Endothelial cell of umbilical vein (primary cell): Measurements from ENCODE around the gene TRAPPC3L. TPM values are rescaled to one million over a fixed set of nuclear protein-coding genes. Genes with fewer than 3 reads are reported as not detected.

Experiments used
- BruUV-seq: library from RNA; stranded (reverse); fragments of 400-500 nt; replicated peaks from 2 replicates; lab custom pipeline; 2021; lab: Mats Ljungman, UMichigan
- CTCF ChIA-PET: fragments of 300-600, 350-600 bp; sonication (Branson Sonifier 250); formaldehyde crosslinking; loops from one replicate; lab custom pipeline; 2021; ENCODE audit warnings: antibody characterized with exemption, inconsistent platforms; lab: Charles Lee
- POLR2A ChIA-PET: fragments of 300-600, 350-600 bp; sonication (Branson Sonifier 250); formaldehyde crosslinking; loops from one replicate; lab custom pipeline; 2021; ENCODE audit warnings: antibody characterized with exemption, inconsistent platforms; lab: Charles Lee
- DNase-seq: peaks from one replicate; pipeline ENCODE4 v3.0.0-alpha.2; 2011; ENCODE audit warnings: low read depth, low spot score
- FAIRE-seq: peaks from 2 replicates; lab custom pipeline; 2011; peaks lifted over from hg19 to GRCh38; lab: Jason Lieb, UNC
- H2AFZ ChIP-seq: 2 replicates; pipeline ENCODE4 v1.6.0; 2012; ENCODE audit warnings: low read depth, low read length, control low read depth, inconsistent platforms
- H3K27ac ChIP-seq: 2 replicates; pipeline ENCODE4 v1.5.1; 2011; ENCODE audit warnings: low read depth, mild to moderate bottlenecking, control low read depth, low read length, moderate library complexity; ENCODE audit not compliant: insufficient read depth
- H3K27me3 ChIP-seq, 2 experiments: 2 replicates each; pipeline versions ENCODE4 v1.6.0 to v1.6.1; 2011; ENCODE audit warnings: low read length in 2 of 2, mixed read lengths in 1 of 2; ENCODE audit not compliant: control insufficient read depth in 2 of 2, insufficient read depth in 2 of 2
- H3K36me3 ChIP-seq, 2 experiments: 2 replicates in 1 of 2; 3 replicates in 1 of 2; pipeline ENCODE4 v1.5.1; 2011; ENCODE audit warnings: low read length in 2 of 2, mild to moderate bottlenecking in 1 of 2, moderate library complexity in 1 of 2; ENCODE audit not compliant: control insufficient read depth in 2 of 2, insufficient read depth in 2 of 2; ENCODE audit errors: extremely low read depth in 1 of 2
- H3K4me1 ChIP-seq: 3 replicates; pipeline ENCODE4 v1.5.1; 2011; ENCODE audit warnings: mild to moderate bottlenecking, low read length; ENCODE audit not compliant: control insufficient read depth, insufficient read depth; ENCODE audit errors: extremely low read depth
- H3K4me2 ChIP-seq: 2 replicates; pipeline ENCODE4 v1.6.1; 2011; ENCODE audit warnings: low read length, control low read depth, mixed read lengths; ENCODE audit not compliant: insufficient read depth
- H3K4me3 ChIP-seq, 3 experiments: fragments of 200-600 bp in 1 of 3; sonication (generic), shearing (Covaris generic) in 1 of 3; replicated peaks in 1 of 3; 2 replicates each; pipeline ENCODE4 v1.5.1; 2011 to 2016; ENCODE audit warnings: control low read depth in 3 of 3, low read length in 3 of 3, mild to moderate bottlenecking in 2 of 3, inconsistent platforms in 1 of 3, low read depth in 1 of 3, moderate library complexity in 1 of 3; ENCODE audit not compliant: insufficient read depth in 1 of 3
- H3K79me2 ChIP-seq: 2 replicates; pipeline ENCODE4 v1.6.0; 2012; ENCODE audit warnings: low read length, inconsistent platforms; ENCODE audit not compliant: control insufficient read depth, insufficient read depth
- H3K9ac ChIP-seq: replicated peaks from 2 replicates; pipeline ENCODE3; 2011; ENCODE audit warnings: low read length, control low read depth; ENCODE audit not compliant: insufficient read depth; ENCODE audit errors: extremely low read depth
- H3K9me1 ChIP-seq: replicated peaks from 3 replicates; pipeline ENCODE4 v1.6.0; 2011; ENCODE audit warnings: mild to moderate bottlenecking, low read length; ENCODE audit not compliant: control insufficient read depth, insufficient read depth; ENCODE audit errors: extremely low read depth
- H3K9me3 ChIP-seq: replicated peaks from 2 replicates; pipeline ENCODE4 v1.5.1; 2012; ENCODE audit warnings: low read length, inconsistent platforms; ENCODE audit not compliant: control insufficient read depth, insufficient read depth
- H4K20me1 ChIP-seq: replicated peaks from 2 replicates; pipeline ENCODE3; 2011; ENCODE audit warnings: mild to moderate bottlenecking, low read length; ENCODE audit not compliant: control insufficient read depth, insufficient read depth; ENCODE audit errors: extremely low read depth
- CTCF ChIP-seq, 2 donors: IDR thresholded peaks; 1 replicate in 1 of 2; 2 replicates in 1 of 2; pipeline ENCODE4 v1.5.1; 2011; ENCODE audit warnings: low read length in 2 of 2, mild to moderate bottlenecking in 2 of 2, moderate library complexity in 2 of 2, control low read depth in 1 of 2, inconsistent platforms in 1 of 2, low read depth in 1 of 2; ENCODE audit not compliant: insufficient read depth in 1 of 2; ENCODE audit errors: extremely low read depth in 1 of 2
- EZH2 ChIP-seq: IDR thresholded peaks from 2 replicates; pipeline ENCODE4 v1.6.1; 2012; ENCODE audit warnings: borderline replicate concordance, low read depth, mild to moderate bottlenecking, moderate library complexity, low read length, inconsistent platforms; ENCODE audit not compliant: severe bottlenecking
- FOS ChIP-seq: IDR thresholded peaks from 2 replicates; pipeline ENCODE4 v1.6.1; 2011; ENCODE audit warnings: mild to moderate bottlenecking, low read length, moderate library complexity, borderline replicate concordance; ENCODE audit not compliant: insufficient read depth
- GATA2 ChIP-seq: IDR thresholded peaks from 2 replicates; pipeline ENCODE4 v1.7.0; 2011; ENCODE audit warnings: low read depth, mild to moderate bottlenecking, moderate library complexity, mixed read lengths, low read length; ENCODE audit not compliant: insufficient read length, insufficient read depth
- JUN ChIP-seq: IDR thresholded peaks from 2 replicates; pipeline ENCODE4 v1.6.1; 2011; ENCODE audit warnings: borderline replicate concordance, low read depth; ENCODE audit not compliant: insufficient read length, insufficient read depth
- MAX ChIP-seq: IDR thresholded peaks from 2 replicates; pipeline ENCODE4 v1.6.1; 2011; ENCODE audit not compliant: insufficient read depth, insufficient read length
- MYC ChIP-seq: IDR thresholded peaks from one replicate; pipeline ENCODE4 v1.6.1; 2011; ENCODE audit warnings: mild to moderate bottlenecking, low read depth, low read length
- POLR2A ChIP-seq: IDR thresholded peaks from 2 replicates; pipeline ENCODE4 v1.6.1; 2012; ENCODE audit warnings: low read depth, mild to moderate bottlenecking, control low read depth, low read length
- POLR2AphosphoS5 ChIP-seq: IDR thresholded peaks from 2 replicates; pipeline ENCODE4 v1.6.1; 2012; ENCODE audit warnings: low read depth, mild to moderate bottlenecking, control low read depth, low read length, moderate library complexity; ENCODE audit not compliant: insufficient read depth
- dilution Hi-C: fragments of 300-500 bp; cut with MboI; formaldehyde crosslinking; loops from one replicate; pipeline ENCODE4 v1.15.0; 2019; ENCODE audit warnings: low sequenced_read_pairs; ENCODE audit not compliant: extremely low pct_ligation_motif_present
- intact Hi-C: fragments of 100-400 bp; cut with micrococcal nuclease; formaldehyde crosslinking; loops from one replicate; pipeline ENCODE4 v1.10.0; 2022
- polyA plus RNA-seq, 4 experiments: library from polyadenylated mRNA; depleted of rRNA in 3 of 4; stranded (reverse) in 3 of 4; unstranded in 1 of 4; fragments of >200 nt; gene quantifications; 2 replicates each; pipeline versions ENCODE4 v1.2.1 to v1.2.3, GENCODE V29; 2011 to 2012; ENCODE audit warnings: missing spikeins in 1 of 4
- total RNA-seq: library from RNA; stranded (reverse); gene quantifications from 2 replicates; pipeline ENCODE4 v1.2.3, GENCODE V29; 2021

The TRAPPC3L gene
- total and polyA plus RNA-seq, 2 donors (not counting 3 experiments of a cell fraction or from before 2014, with no cell fraction given), result 0.38 TPM; not detected in 1

- no peak overlapping the region for H3K9ac ChIP-seq
- dilution Hi-C loops, result no loop called here
- no peaks in the 10 kb centered on the region for H3K79me2 ChIP-seq
- no peak overlapping the region for H3K4me2 ChIP-seq
- BruUV-seq, result no TSS peak
- H3K36me3 ChIP-seq, result peaks cover 2 to 8% of the 10 kb centered on the region in 2 experiments
- no peak for TF ChIP-seq FOS
- no peak for TF ChIP-seq MAX
- no peak for TF ChIP-seq MYC
- TF ChIP-seq EZH2, result no peak
- no peak for TF ChIP-seq POLR2AphosphoS5
- TF ChIP-seq GATA2, result no peak
- no peak for TF ChIP-seq JUN
- TF ChIP-seq CTCF (IDR thresholded peaks at IDR 0.05; ENCODE audit: extremely low read depth in 1 of 2, insufficient read depth in 1 of 2, low read depth in 1 of 2, low read length in 2 of 2), result no peak
- no peak for TF ChIP-seq POLR2A
- H3K9me3 ChIP-seq, result no peaks in the 10 kb centered on the region
- H3K27me3 ChIP-seq, result no peaks in the 10 kb centered on the region
- H3K4me1 ChIP-seq, result no peaks in the 10 kb centered on the region
- H4K20me1 ChIP-seq, result no peaks in the 10 kb centered on the region
- CTCF ChIA-PET, result no interaction called here
- intact Hi-C loops, result no loop called here
- no peak for DNase-seq
- POLR2A ChIA-PET, result no interaction called here
- H3K9me1 ChIP-seq, result no peaks in the 10 kb centered on the region
- FAIRE-seq, result no peak
- no peak overlapping the region for H2AFZ ChIP-seq
- no peak overlapping the region for H3K27ac ChIP-seq
- no peak overlapping the region for H3K4me3 ChIP-seq
Observed at GRCh38 chr6:116586738-116587137, 41.3 kb upstream of the TRAPPC3L start.
